B cell (primary cell): ENCODE results near the gene PCTP. TPM values are rescaled to one million over a fixed set of nuclear protein-coding genes. Genes with fewer than 3 reads are reported as not detected.

ENCODE experiments used
- ATAC-seq: fragments of 200-7000 bp; cut with Tn5 transposase; one replicate; pipeline ENCODE4 v1.10.0; 2021; ENCODE audit warnings: low read depth, mild to moderate bottlenecking, moderate number of reproducible peaks, moderate library complexity
- CTCF ChIA-PET: fragments of 350-600 bp; sonication (Branson Sonifier 250); formaldehyde crosslinking; loops from one replicate; lab custom pipeline; 2021; ENCODE audit warnings: antibody characterized with exemption, inconsistent platforms; lab: Charles Lee
- POLR2A ChIA-PET: fragments of 350-600 bp; sonication (Branson Sonifier 250); formaldehyde crosslinking; loops from one replicate; lab custom pipeline; 2021; ENCODE audit warnings: antibody characterized with exemption; lab: Charles Lee
- DNase-seq: peaks from one replicate; pipeline ENCODE4 v3.0.0; 2013
- H2AFZ ChIP-seq: 2 replicates; pipeline ENCODE4 v1.6.1; 2012; ENCODE audit warnings: mild to moderate bottlenecking, low read depth, low read length; ENCODE audit not compliant: insufficient read depth, poor library complexity, severe bottlenecking
- H3K27ac ChIP-seq, 2 donors: 1 replicate in 1 of 2; 2 replicates in 1 of 2; pipeline ENCODE4 v1.5.1; 2012 to 2013; ENCODE audit warnings: low read length in 2 of 2, mild to moderate bottlenecking in 2 of 2, moderate library complexity in 1 of 2
- H3K27me3 ChIP-seq, 4 experiments: fragments of 200-600 bp in 1 of 4; sonication (generic) in 1 of 4; replicated peaks in 1 of 4; 1 replicate in 2 of 4; 2 replicates in 2 of 4; pipeline versions ENCODE4 v1.6.1 to v1.7.0; 2013 to 2016; ENCODE audit warnings: low read length in 3 of 4, mild to moderate bottlenecking in 2 of 4, mixed read lengths in 1 of 4, moderate library complexity in 1 of 4; ENCODE audit not compliant: insufficient read depth in 4 of 4, control insufficient read depth in 3 of 4; ENCODE audit errors: control extremely low read depth in 1 of 4
- H3K36me3 ChIP-seq, 2 experiments: replicated peaks in 1 of 2; 1 replicate in 1 of 2; 2 replicates in 1 of 2; pipeline versions ENCODE4 v1.6.1 to v1.7.1; 2013; ENCODE audit warnings: low read length in 1 of 2; ENCODE audit not compliant: insufficient read depth in 2 of 2, control insufficient read depth in 1 of 2; ENCODE audit errors: control extremely low read depth in 1 of 2, extremely low read depth in 1 of 2
- H3K4me1 ChIP-seq, 2 donors: fragments of 200-600 bp in 1 of 2; sonication (generic) in 1 of 2; 1 replicate in 1 of 2; 2 replicates in 1 of 2; pipeline versions ENCODE4 v1.5.1 to v1.6.1; 2013 to 2017; ENCODE audit warnings: low read length in 2 of 2; ENCODE audit not compliant: control insufficient read depth in 2 of 2, insufficient read depth in 2 of 2
- H3K4me2 ChIP-seq: replicated peaks from 2 replicates; pipeline ENCODE3; 2012; ENCODE audit warnings: mild to moderate bottlenecking, low read depth, low read length; ENCODE audit not compliant: poor library complexity, severe bottlenecking
- H3K4me3 ChIP-seq, 5 experiments: fragments of 200-600 bp in 1 of 5; sonication (generic) in 1 of 5; 1 replicate in 3 of 5; 2 replicates in 2 of 5; pipeline versions ENCODE4 v1.5.1 to v1.7.0; 2011 to 2016; ENCODE audit warnings: low read length in 4 of 5, mild to moderate bottlenecking in 4 of 5, low read depth in 2 of 5, control low read depth in 1 of 5, moderate library complexity in 1 of 5; ENCODE audit not compliant: insufficient read depth in 1 of 5; ENCODE audit errors: control extremely low read depth in 1 of 5, extremely low read depth in 1 of 5
- H3K79me2 ChIP-seq: fragments of 200-600 bp; sonication (generic); one replicate; pipeline ENCODE4 v1.6.0; 2016; ENCODE audit warnings: low read length; ENCODE audit not compliant: control insufficient read depth, insufficient read depth
- H3K9ac ChIP-seq: fragments of 200-600 bp; sonication (generic); 2 replicates; pipeline ENCODE4 v1.6.1; 2017; ENCODE audit warnings: mild to moderate bottlenecking, low read length, moderate library complexity
- H3K9me3 ChIP-seq, 3 donors: one replicate each; pipeline versions ENCODE4 v1.6.1 to v1.7.1; 2013; ENCODE audit warnings: low read length in 2 of 3; ENCODE audit not compliant: control insufficient read depth in 2 of 3, insufficient read depth in 1 of 3; ENCODE audit errors: control extremely low read depth in 1 of 3
- H4K20me1 ChIP-seq: 2 replicates; pipeline ENCODE4 v1.6.0; 2012; ENCODE audit warnings: mild to moderate bottlenecking, low read length; ENCODE audit not compliant: insufficient read depth, control insufficient read depth, poor library complexity, severe bottlenecking
- H3K27ac Mint-ChIP-seq: one replicate; pipeline ENCODE4 v1.8.0; 2021; ENCODE audit warnings: mixed read lengths
- H3K27me3 Mint-ChIP-seq: one replicate; pipeline ENCODE4 v1.8.0; 2021; ENCODE audit warnings: mixed read lengths
- H3K4me1 Mint-ChIP-seq: one replicate; pipeline ENCODE4 v1.8.0; 2021; ENCODE audit warnings: mixed read lengths
- H3K4me3 Mint-ChIP-seq: one replicate; pipeline ENCODE4 v1.8.0; 2021; ENCODE audit warnings: mixed read lengths
- H3K9me3 Mint-ChIP-seq: one replicate; pipeline ENCODE4 v1.8.0; 2022; ENCODE audit warnings: mixed read lengths; ENCODE audit not compliant: insufficient read depth
- CTCF ChIP-seq: fragments of 200-600 bp; IDR thresholded peaks from one replicate; pipeline ENCODE4 v1.8.0; 2022; ENCODE audit warnings: antibody characterized with exemption, mild to moderate bottlenecking
- EZH2 ChIP-seq: IDR thresholded peaks from 2 replicates; pipeline ENCODE4 v1.6.1; 2012; ENCODE audit warnings: borderline replicate concordance, low read depth, mild to moderate bottlenecking, moderate library complexity, low read length; ENCODE audit not compliant: insufficient read depth, poor library complexity, severe bottlenecking
- WGBS: methylation state at CpG from one replicate; pipeline ENCODE4 v1.1.5; 2013; ENCODE audit warnings: missing lambda C conversion rate; ENCODE audit not compliant: insufficient coverage; 5-methylcytosine and 5-hydroxymethylcytosine counted together
- intact Hi-C: fragments of 100-400 bp; cut with micrococcal nuclease; formaldehyde crosslinking; loops from one replicate; pipeline ENCODE4 v1.10.0; 2022
- polyA plus RNA-seq: library from polyadenylated mRNA; depleted of rRNA; stranded (reverse); fragments of >200 nt; gene quantifications from 2 replicates; pipeline ENCODE4 v1.2.3, GENCODE V29; 2012
- total RNA-seq, 2 donors: library from RNA; stranded (reverse); fragments of 120-200 nt in 1 of 2; gene quantifications; 1 replicate in 1 of 2; 2 replicates in 1 of 2; pipeline versions ENCODE4 v1.2.3 to v1.2.4, GENCODE V29; 2013 to 2022

Gene PCTP
- total and polyA plus RNA-seq, 2 donors (not counting 1 experiment from before 2014, with no cell fraction given), result 3.2 to 9.0 TPM

- no peak overlapping the region for H3K27ac Mint-ChIP-seq
- DNase-seq (peak; percentile 74), ATAC-seq (no peak)
- H3K4me1 Mint-ChIP-seq, result no peaks in the 10 kb centered on the region
- no peak overlapping the region for H3K4me3 Mint-ChIP-seq
- H3K27ac ChIP-seq, result no peak overlapping the region
- no peaks in the 10 kb centered on the region for H3K4me1 ChIP-seq
- ChIA-PET POLR2A (no interaction called here), CTCF (interaction anchor here (0.6 to 9.8 kb wide), 33 partner anchors 8 to 206 kb away, joined by 3 to 166 read pairs (median 4); no protein-coding TSS in a partner anchor)
- no peak overlapping the region for H2AFZ ChIP-seq
- H3K9me3 ChIP-seq, result no peaks in the 10 kb centered on the region
- TF ChIP-seq EZH2 (no peak), CTCF (peak; percentile 92)
- no peaks in the 10 kb centered on the region for H3K79me2 ChIP-seq
- WGBS, result 80% methylated on average over 2 of the region's 11 CpGs
- no peaks in the 10 kb centered on the region for H4K20me1 ChIP-seq
- intact Hi-C loops, result loop anchor here (1.0 to 5.0 kb wide), 2 partner anchors 171 to 192 kb away; no protein-coding TSS in a partner anchor
- no peak overlapping the region for H3K9ac ChIP-seq
- peaks cover 27% of the 10 kb centered on the region for H3K27me3 Mint-ChIP-seq
- no peak overlapping the region for H3K4me2 ChIP-seq
- no peaks in the 10 kb centered on the region for H3K9me3 Mint-ChIP-seq
- no peaks in the 10 kb centered on the region for H3K36me3 ChIP-seq
- H3K27me3 ChIP-seq, result peaks cover 0 to 7% (median 1%) of the 10 kb centered on the region in 4 experiments
- no peak overlapping the region for H3K4me3 ChIP-seq
These were observed 32.7 kb upstream of the PCTP start for GRCh38 chr17:55717898-55718735.
